ENCODE data around the gene MRPL55. TPM values are rescaled to one million over a fixed set of nuclear protein-coding genes. Genes with fewer than 3 reads are reported as not detected.
A peak's percentile ranks its signal among the peaks of the same experiment; 100 is the strongest.

MRPL55 gene
- polyA plus RNA-seq, 1 donor from 2014 or later = 168 TPM

- peaks cover 66% of the 10 kb centered on the region for H3K27me3 ChIP-seq (ENCODE audit: insufficient read depth, low read depth, low read length)
- H3K9me3 ChIP-seq (ENCODE audit: low read length) = peaks cover 9% of the 10 kb centered on the region
- H3K79me2 ChIP-seq (replicated peaks; ENCODE audit: insufficient read depth, low read length) = no peaks in the 10 kb centered on the region
- H3K27ac ChIP-seq (ENCODE audit: low read length) = no peak overlapping the region
- no peak for TF ChIP-seq RAD21 (conservative IDR thresholded peaks at IDR 0.05)
- no peak for TF ChIP-seq MXI1 (conservative IDR thresholded peaks at IDR 0.05; ENCODE audit: poor library complexity, severe bottlenecking)
- H3K4me3 ChIP-seq (ENCODE audit: low read length) = peak overlapping the region; percentile 44
- H3K36me3 ChIP-seq (ENCODE audit: insufficient read depth, low read length) = no peaks in the 10 kb centered on the region
- no peak overlapping the region for H3K4me2 ChIP-seq (ENCODE audit: low read length)
- H4K20me1 ChIP-seq (ENCODE audit: insufficient read depth) = no peaks in the 10 kb centered on the region
- H3K9ac ChIP-seq (ENCODE audit: low read length) = no peak overlapping the region
- H3F3A ChIP-seq (ENCODE audit: insufficient read depth, low read length, poor library complexity, severe bottlenecking) = no peaks in the 10 kb centered on the region
- no peak overlapping the region for H2AFZ ChIP-seq (ENCODE audit: low read depth, low read length)
- H3K9me2 ChIP-seq (ENCODE audit: insufficient read depth, low read length) = no peaks in the 10 kb centered on the region
Observed at GRCh38 chr1:228058949-228059633, 50.0 kb downstream of the MRPL55 start.

DNA sequence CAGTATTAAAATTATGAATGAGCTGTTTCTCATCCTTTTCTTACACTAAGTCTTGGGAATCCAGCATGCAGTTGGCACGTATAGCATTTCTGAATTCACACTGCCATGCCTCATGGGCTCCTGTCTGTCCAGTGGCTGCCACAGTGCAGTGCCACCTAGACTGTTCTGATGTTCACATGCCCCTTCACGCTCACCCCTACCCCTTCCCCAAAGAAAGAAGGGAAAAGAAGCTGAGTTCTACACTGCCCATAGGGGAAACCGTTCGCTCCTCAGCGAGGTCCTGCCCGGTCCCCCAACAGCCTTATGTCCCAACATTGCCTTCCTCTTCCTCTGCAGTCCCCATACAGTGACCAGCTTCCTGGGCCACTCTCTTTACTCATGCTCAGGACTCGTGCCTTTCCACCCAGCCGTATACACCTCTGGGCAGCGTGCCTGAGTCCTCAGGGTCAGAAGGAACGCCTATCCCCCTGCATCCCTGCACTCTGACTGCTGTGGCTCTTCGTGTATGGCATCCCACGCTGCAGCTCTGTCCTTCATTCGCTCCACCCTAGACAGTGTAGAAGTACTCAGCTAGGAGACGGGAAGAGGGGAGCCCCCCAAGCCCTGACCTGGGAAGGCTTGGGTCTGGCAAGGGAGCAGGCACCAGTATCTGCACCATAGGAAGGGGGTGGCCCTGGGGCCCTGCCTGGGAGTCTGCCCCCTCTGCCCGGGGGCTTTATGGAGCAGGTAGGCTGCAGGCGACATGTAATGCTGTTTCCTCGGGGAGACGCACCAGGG lies 50.7 kb downstream of the MRPL55 start:
- Histone ChIP-seq H3K9me2 (ENCODE audit: insufficient read depth, low read length) (no peaks in the 10 kb centered on the region), H3K27me3 (ENCODE audit: insufficient read depth, low read depth, low read length) (peaks cover 66% of the 10 kb centered on the region), H3F3A (ENCODE audit: insufficient read depth, low read length, poor library complexity, severe bottlenecking) (no peaks in the 10 kb centered on the region), H3K4me2 (ENCODE audit: low read length) (no peak overlapping the region), H3K9ac (ENCODE audit: low read length) (no peak overlapping the region), H3K9me3 (ENCODE audit: low read length) (peaks cover 9% of the 10 kb centered on the region), H2AFZ (ENCODE audit: low read depth, low read length) (no peak overlapping the region), H3K4me3 (ENCODE audit: low read length) (no peak overlapping the region), H3K79me2 (replicated peaks; ENCODE audit: insufficient read depth, low read length) (no peaks in the 10 kb centered on the region), H3K36me3 (ENCODE audit: insufficient read depth, low read length) (no peaks in the 10 kb centered on the region), H3K27ac (ENCODE audit: low read length) (no peak overlapping the region), H4K20me1 (ENCODE audit: insufficient read depth) (no peaks in the 10 kb centered on the region)
- TF ChIP-seq EP300 (conservative IDR thresholded peaks at IDR 0.05; ENCODE audit: poor library complexity, severe bottlenecking) (no peak), EZH2 (IDR thresholded peaks at IDR 0.05; ENCODE audit: borderline replicate concordance, insufficient read depth, low read length, poor library complexity, severe bottlenecking) (no peak), TAF1 (IDR thresholded peaks at IDR 0.05; ENCODE audit: low read depth) (no peak), CTCF (IDR thresholded peaks at IDR 0.05; ENCODE audit: poor library complexity, severe bottlenecking) (no peak), SMC3 (conservative IDR thresholded peaks at IDR 0.05; ENCODE audit: poor library complexity) (no peak), MXI1 (conservative IDR thresholded peaks at IDR 0.05; ENCODE audit: poor library complexity, severe bottlenecking) (no peak), REST (IDR thresholded peaks at IDR 0.05; ENCODE audit: borderline replicate concordance) (no peak), POLR2AphosphoS5 (IDR thresholded peaks at IDR 0.05) (no peak), RAD21 (conservative IDR thresholded peaks at IDR 0.05) (no peak)

Small RNA genes lying within 50 kb of the gene (small RNA-seq; reads per million reads assigned to genes)
- 0 reads per million in 3 experiments for gene AL359510.1

Other genes with a start within 250 kb of the MRPL55 start
- gene WNT9A, start 161.4 kb downstream of the MRPL55 start, polyA plus RNA-seq = 0.57 and 1.4 TPM in 2 replicates
- 0.14 TPM in 1 of 2 replicates, not detected in the other for gene WNT3A, start 102.3 kb downstream of the MRPL55 start, polyA plus RNA-seq
- 168 and 202 TPM in 2 replicates for gene ARF1, start 26.6 kb downstream of the MRPL55 start, polyA plus RNA-seq
- gene C1orf35, start 6.0 kb downstream of the MRPL55 start, polyA plus RNA-seq = 32.8 and 37.5 TPM in 2 replicates
- gene GUK1, start 31.0 kb upstream of the MRPL55 start, polyA plus RNA-seq = 502 and 527 TPM in 2 replicates
- gene GJC2, start 40.6 kb upstream of the MRPL55 start, polyA plus RNA-seq = 1.7 and 2.3 TPM in 2 replicates
- 5.5 TPM in 2 replicates for gene IBA57, start 56.5 kb upstream of the MRPL55 start, polyA plus RNA-seq
- 7.2 and 10.2 TPM in 2 replicates for gene OBSCN, start 98.7 kb upstream of the MRPL55 start, polyA plus RNA-seq